Lower lobe of right lung (tissue), 2 donors: ENCODE data around the gene CXCL3. TPM values are rescaled to one million over a fixed set of nuclear protein-coding genes. Genes with fewer than 3 reads are reported as not detected.

Experiments
- ATAC-seq, 2 donors: fragments of 200-7000 bp; cut with Tn5 transposase; one replicate each; pipeline ENCODE4 v1.9.1; 2020 to 2022; ENCODE audit warnings: mild to moderate bottlenecking in 2 of 2, moderate library complexity in 2 of 2
- DNase-seq: peaks from one replicate; pipeline ENCODE4 v3.0.0-alpha.2; 2020
- H3K27ac ChIP-seq: fragments of 200-600 bp; one replicate; pipeline ENCODE4 v1.8.0; 2022
- H3K27me3 ChIP-seq: fragments of 200-600 bp; one replicate; pipeline ENCODE4 v1.8.0; 2022; ENCODE audit warnings: low read depth
- H3K36me3 ChIP-seq: fragments of 200-600 bp; one replicate; pipeline ENCODE4 v1.8.0; 2022; ENCODE audit warnings: mild to moderate bottlenecking
- H3K4me1 ChIP-seq: fragments of 200-600 bp; one replicate; pipeline ENCODE4 v1.8.0; 2022
- H3K4me3 ChIP-seq: fragments of 200-600 bp; one replicate; pipeline ENCODE4 v1.8.0; 2022; ENCODE audit warnings: mild to moderate bottlenecking
- H3K9me3 ChIP-seq: fragments of 200-600 bp; one replicate; pipeline ENCODE4 v1.8.0; 2022
- CTCF ChIP-seq: fragments of 200-600 bp; IDR thresholded peaks from one replicate; pipeline ENCODE4 v1.8.0; 2022; ENCODE audit warnings: antibody characterized with exemption, mild to moderate bottlenecking
- intact Hi-C: fragments of 100-400 bp; cut with DNase I; formaldehyde crosslinking; loops from one replicate; pipeline ENCODE4 v1.11.0; 2022
- total RNA-seq: library from RNA; stranded (reverse); fragmentation: NEBNext Ultra II Directional; extraction: Animal tissue kit (Norgen Biotek cat#: 25700); gene quantifications from one replicate; pipeline ENCODE4 v1.2.1, GENCODE V29; 2021
- donor health status: DM: no; HTN: yes; CAD: no; lungs with severe emphysema.

The CXCL3 gene
- total RNA-seq, 1 donor from 2014 or later, result 12.1 TPM

GRCh38 chr4:73992050-73992449 lies 46.4 kb downstream of the CXCL3 start:
- Histone ChIP-seq H3K27ac (no peak overlapping the region), H3K36me3 (no peaks in the 10 kb centered on the region), H3K27me3 (no peaks in the 10 kb centered on the region), H3K9me3 (no peaks in the 10 kb centered on the region), H3K4me1 (no peaks in the 10 kb centered on the region), H3K4me3 (no peak overlapping the region)
- intact Hi-C loops, result no loop called here
- ATAC-seq (no peak), DNase-seq (no peak)
- TF ChIP-seq CTCF, result no peak

- H3K4me3 ChIP-seq, result no peak overlapping the region
- ATAC-seq, result no peak
Observed at GRCh38 chr4:73991742-73992000, 46.8 kb downstream of the CXCL3 start.

DNA sequence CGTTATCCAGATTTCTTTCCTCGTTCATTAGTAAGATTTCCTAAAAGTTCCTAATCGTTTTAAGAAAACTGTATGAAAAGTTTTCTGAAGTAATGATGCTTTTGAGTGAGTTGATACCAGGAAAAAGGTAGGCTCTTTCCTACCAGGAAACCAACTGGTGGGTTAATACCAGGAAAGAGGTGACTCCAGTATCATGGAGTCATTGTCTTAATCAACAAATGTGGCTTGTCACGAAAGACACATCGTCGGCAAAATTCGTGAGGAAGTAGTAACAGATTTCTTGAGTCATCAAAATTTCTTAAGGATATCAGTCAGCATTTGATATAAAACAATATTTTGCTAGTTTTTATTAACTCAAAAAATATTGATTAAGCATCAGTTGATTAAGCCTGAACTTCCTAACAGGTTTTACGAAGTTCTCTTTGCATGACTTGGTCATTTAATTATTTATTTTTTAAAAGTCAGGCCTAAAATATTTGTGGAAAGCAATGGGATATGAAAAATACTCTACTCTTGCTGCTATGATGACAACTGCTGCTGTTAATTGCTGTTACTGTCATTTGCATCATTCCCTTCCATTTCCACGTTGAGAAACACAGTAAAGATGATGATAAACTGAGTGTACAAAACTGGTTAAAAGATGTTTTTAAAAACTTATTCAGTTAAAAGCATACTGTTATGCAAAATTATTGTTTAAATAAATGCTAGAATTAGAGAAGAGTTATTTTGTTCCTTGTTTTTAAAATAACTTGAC lies 47.3 kb downstream of the CXCL3 start:
- TF ChIP-seq CTCF, result no peak

More at GRCh38 chr4:73991742-73992000, 46.8 kb downstream of the CXCL3 start:
- Histone ChIP-seq H3K9me3 (no peaks in the 10 kb centered on the region), H3K27ac (no peak overlapping the region), H3K36me3 (no peaks in the 10 kb centered on the region), H3K27me3 (no peaks in the 10 kb centered on the region), H3K4me1 (no peaks in the 10 kb centered on the region)
- DNase-seq, result no peak
- intact Hi-C loops, result no loop called here
- no peak for TF ChIP-seq CTCF

DNA sequence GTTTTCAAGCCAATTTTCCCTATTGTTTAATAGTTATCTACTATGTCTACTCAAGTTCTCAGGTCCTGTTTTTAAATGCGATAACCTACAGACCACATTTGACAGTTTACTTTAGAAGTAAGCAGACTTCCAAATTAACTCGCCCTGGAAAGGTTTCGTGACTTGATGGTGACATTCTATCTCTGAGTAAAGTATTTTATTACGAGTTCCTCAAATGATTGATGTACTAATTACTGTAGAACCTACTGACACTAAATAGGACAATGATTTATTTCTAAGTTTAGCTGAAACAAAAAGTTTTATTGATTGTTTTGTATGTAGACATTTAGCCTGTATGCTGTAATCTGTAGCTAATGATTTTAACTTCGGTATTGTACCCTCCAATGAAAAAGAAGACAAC lies 48.6 kb downstream of the CXCL3 start:
- no peak for TF ChIP-seq CTCF

More for the DNA sequence above, 47.3 kb downstream of the CXCL3 start:
- ATAC-seq (no peak), DNase-seq (no peak)
- no peaks in the 10 kb centered on the region for H3K27me3 ChIP-seq
- H3K36me3 ChIP-seq, result no peaks in the 10 kb centered on the region
- no peak overlapping the region for H3K27ac ChIP-seq
- no peaks in the 10 kb centered on the region for H3K4me1 ChIP-seq
- no peaks in the 10 kb centered on the region for H3K9me3 ChIP-seq
- intact Hi-C loops, result no loop called here
- no peak overlapping the region for H3K4me3 ChIP-seq

DNA sequence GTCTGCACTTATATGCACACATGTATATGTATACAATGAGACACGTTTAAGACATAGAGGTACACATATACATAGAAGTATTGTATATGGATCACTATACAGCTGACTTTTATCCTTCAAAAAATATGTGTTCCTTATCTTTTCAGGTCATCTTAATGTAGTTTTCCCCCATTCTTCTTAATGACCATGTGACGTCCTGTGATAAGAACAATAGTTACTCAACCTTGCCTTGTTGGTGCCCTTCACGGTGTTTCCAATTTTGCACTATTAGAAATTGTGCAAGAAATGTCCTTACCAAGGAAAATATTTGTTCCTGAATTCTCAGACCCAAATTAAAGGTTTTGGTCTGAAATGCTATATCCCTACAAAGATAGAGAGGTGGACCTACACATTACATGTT lies 49.5 kb downstream of the CXCL3 start:
- Histone ChIP-seq H3K4me3 (no peak overlapping the region), H3K27ac (no peak overlapping the region), H3K27me3 (no peaks in the 10 kb centered on the region), H3K4me1 (no peaks in the 10 kb centered on the region), H3K9me3 (no peaks in the 10 kb centered on the region), H3K36me3 (no peaks in the 10 kb centered on the region)
- intact Hi-C loops, result no loop called here
- TF ChIP-seq CTCF, result no peak
- ATAC-seq (no peak), DNase-seq (no peak)

More for the DNA sequence above, 48.6 kb downstream of the CXCL3 start:
- Histone ChIP-seq H3K4me3 (no peak overlapping the region), H3K36me3 (no peaks in the 10 kb centered on the region), H3K27ac (no peak overlapping the region), H3K4me1 (no peaks in the 10 kb centered on the region), H3K9me3 (no peaks in the 10 kb centered on the region), H3K27me3 (no peaks in the 10 kb centered on the region)
- intact Hi-C loops, result no loop called here
- DNase-seq, result no peak
- ATAC-seq, result no peak
